Loucy (cell line): Measurements from ENCODE around the gene EGLN2.
"Not testable (repeated sequence)": the region's sequence is repeated elsewhere in the genome, so short reads cannot be mapped to it uniquely, and the experiment has no call there.

Experiments
- H2AFZ ChIP-seq: fragments of 200-600 bp; sonication (generic); 2 replicates; pipeline ENCODE4 v1.6.0; 2016; ENCODE audit warnings: antibody characterized with exemption, mild to moderate bottlenecking, low read length, moderate library complexity
- H3F3A ChIP-seq: fragments of 200-600 bp; 2 replicates; pipeline ENCODE4 v1.6.0; 2016; ENCODE audit warnings: antibody characterized with exemption, low read depth, mild to moderate bottlenecking
- H3K27me3 ChIP-seq: fragments of 200-600 bp; sonication (generic); 2 replicates; pipeline ENCODE4 v1.6.1; 2014; ENCODE audit warnings: low read length, mild to moderate bottlenecking; ENCODE audit not compliant: insufficient read depth, poor library complexity, severe bottlenecking
- H3K36me3 ChIP-seq: fragments of 200-600 bp; sonication (generic); 2 replicates; pipeline ENCODE4 v1.6.1; 2016; ENCODE audit warnings: low read length; ENCODE audit not compliant: insufficient read depth
- H3K4me1 ChIP-seq: fragments of 200-600 bp; sonication (generic); 2 replicates; pipeline ENCODE4 v1.5.1; 2014; ENCODE audit warnings: low read length, mild to moderate bottlenecking; ENCODE audit not compliant: insufficient read depth, poor library complexity, severe bottlenecking
- H3K4me2 ChIP-seq: fragments of 200-600 bp; sonication (generic); 2 replicates; pipeline ENCODE4 v1.6.0; 2014; ENCODE audit warnings: antibody characterized with exemption, low read length, low read depth, mild to moderate bottlenecking; ENCODE audit not compliant: poor library complexity, severe bottlenecking
- H3K4me3 ChIP-seq: fragments of 200-600 bp; sonication (generic); 2 replicates; pipeline ENCODE4 v1.5.1; 2014; ENCODE audit warnings: low read length, mild to moderate bottlenecking, mixed read lengths; ENCODE audit not compliant: poor library complexity, severe bottlenecking
- H3K79me2 ChIP-seq: fragments of 200-600 bp; sonication (generic); 2 replicates; pipeline ENCODE4 v1.6.1; 2014; ENCODE audit warnings: low read length; ENCODE audit not compliant: insufficient read depth
- H3K9ac ChIP-seq: fragments of 200-600 bp; sonication (generic); 2 replicates; pipeline ENCODE4 v1.6.0; 2014; ENCODE audit warnings: mild to moderate bottlenecking, low read depth, low read length, moderate library complexity; ENCODE audit not compliant: poor library complexity, severe bottlenecking
- H3K9me2 ChIP-seq: fragments of 200-600 bp; sonication (generic); replicated peaks from 2 replicates; pipeline ENCODE4 v1.6.1; 2016; ENCODE audit warnings: low read depth, low read length, mixed read lengths
- H3K9me3 ChIP-seq: fragments of 200-600 bp; sonication (generic); 2 replicates; pipeline ENCODE4 v1.6.1; 2014; ENCODE audit warnings: mild to moderate bottlenecking, antibody characterized with exemption, low read length, low read depth; ENCODE audit not compliant: insufficient read depth
- H4K20me1 ChIP-seq: fragments of 200-600 bp; sonication (generic); 2 replicates; pipeline ENCODE4 v1.6.0; 2014; ENCODE audit warnings: antibody characterized with exemption, low read length, mild to moderate bottlenecking; ENCODE audit not compliant: insufficient read depth, poor library complexity, severe bottlenecking

EGLN2 gene

DNA sequence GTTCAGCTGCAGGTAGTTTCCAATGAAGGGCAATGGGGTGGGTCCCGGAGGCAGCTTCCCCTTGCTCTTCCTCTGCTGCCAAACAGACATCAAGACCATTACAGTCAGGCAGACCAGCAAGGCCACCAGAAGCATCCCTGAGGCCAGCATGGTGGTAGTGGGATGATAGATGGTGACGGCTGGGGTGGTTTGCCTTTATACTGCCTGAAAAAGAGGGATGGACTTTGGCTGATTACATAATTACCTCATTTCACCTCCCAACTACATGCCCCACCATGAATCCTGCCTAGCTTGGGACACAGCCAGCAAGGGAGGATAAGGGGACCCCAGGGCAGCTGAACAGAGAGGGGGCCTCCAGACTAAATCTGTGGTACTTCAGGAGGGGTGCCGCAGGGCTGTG lies 51.3 kb downstream of the EGLN2 start, which contains the start of gene CYP2A6:
TSS of gene CYP2A6 (minus strand) at position 171 of the 400 bp plus-strand sequence. CDS start at position 150, 21 bp downstream.
- H3K9me2 ChIP-seq, H3K9me3 ChIP-seq, H3K79me2 ChIP-seq, H3K36me3 ChIP-seq, H3F3A ChIP-seq, H3K4me3 ChIP-seq, H2AFZ ChIP-seq, H3K4me2 ChIP-seq, H3K27me3 ChIP-seq, H3K4me1 ChIP-seq, H4K20me1 ChIP-seq, H3K9ac ChIP-seq: not testable (repeated sequence)

DNA sequence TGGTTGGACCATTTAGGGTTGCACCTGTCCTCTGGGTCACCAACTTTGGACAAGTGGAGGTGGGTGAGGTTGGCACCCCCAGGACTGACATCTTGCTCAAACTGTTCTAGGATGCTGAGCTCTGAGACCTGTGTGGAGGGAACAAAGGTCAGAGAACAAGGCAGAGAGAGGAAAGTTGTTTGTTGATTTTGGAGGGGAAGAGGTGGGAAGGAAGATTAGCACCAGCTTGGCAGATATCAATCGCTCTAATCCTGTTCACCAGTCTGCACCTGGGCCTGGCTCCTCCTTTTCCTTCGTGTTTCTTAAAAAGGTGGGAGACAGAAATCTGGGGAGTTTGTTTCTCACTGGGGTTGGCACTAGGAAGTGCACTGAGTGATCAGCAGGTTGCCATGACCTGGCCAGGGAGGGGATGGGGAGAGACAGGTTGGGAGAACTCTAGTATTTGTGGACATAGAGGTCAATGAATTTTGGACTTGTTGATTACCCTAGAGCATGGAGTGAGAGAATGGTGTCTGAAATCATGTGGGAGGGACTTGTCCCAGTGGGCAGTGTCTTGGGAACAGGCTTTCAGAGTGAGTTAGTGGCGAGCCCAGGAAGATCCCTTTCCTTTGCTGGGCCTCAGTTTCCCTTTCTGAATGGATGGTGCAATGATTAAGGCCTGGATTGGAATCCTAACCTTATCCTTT lies 53.6 kb downstream of the EGLN2 start:
- not testable (repeated sequence) for H3K4me2 ChIP-seq, H3K79me2 ChIP-seq, H3K4me3 ChIP-seq, H3K27me3 ChIP-seq, H3K36me3 ChIP-seq, H3K4me1 ChIP-seq, H3K9ac ChIP-seq, H4K20me1 ChIP-seq, H3F3A ChIP-seq, H2AFZ ChIP-seq, H3K9me3 ChIP-seq, H3K9me2 ChIP-seq
